DMS114 treated with DMSO at 0.1 percent for 48 hours (cell line): ENCODE data around the gene NEXN.
A peak's percentile ranks its signal among the peaks of the same experiment; 100 is the strongest.

ENCODE experiments used
- DNase-seq: peaks from one replicate; lab custom pipeline; 2025; ENCODE audit not compliant: unreplicated experiment; lab: John Stamatoyannopoulos, UW

Gene NEXN

DNA sequence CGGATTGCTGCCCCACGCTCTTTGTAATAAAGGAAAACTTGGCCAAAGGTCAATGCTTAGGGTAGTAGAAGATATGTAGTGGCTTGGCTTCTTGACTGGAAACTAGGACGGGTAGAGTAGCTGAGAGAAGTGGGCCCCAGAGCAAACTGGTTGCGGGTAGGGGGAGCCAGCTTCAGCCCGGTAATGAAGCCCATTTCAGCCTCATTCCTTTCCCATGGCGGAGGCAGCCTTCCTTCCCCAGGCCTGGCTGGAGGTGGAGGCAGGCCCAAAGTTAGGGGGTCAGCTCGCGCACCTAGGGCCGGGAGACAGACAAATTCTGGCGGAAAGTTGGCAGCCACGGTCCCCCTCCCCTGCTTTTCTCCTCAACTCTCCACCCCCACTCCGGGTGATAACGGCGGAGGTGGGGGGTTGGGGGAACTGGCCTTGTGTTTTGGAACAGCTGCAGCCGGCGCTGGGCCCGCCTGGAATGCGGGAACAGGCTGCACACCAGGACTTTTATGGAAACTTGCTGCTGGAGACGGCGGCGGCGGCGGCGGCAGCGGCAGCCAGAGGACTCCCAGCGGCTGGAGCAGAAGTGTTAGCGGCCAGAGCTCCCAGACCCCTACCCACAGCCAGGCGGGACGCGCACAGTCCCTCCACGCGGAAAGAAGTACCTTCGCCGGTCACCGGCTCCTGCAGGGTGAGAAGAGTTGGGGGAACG is at the start of gene NEXN:
TSS of gene NEXN (plus strand) at position 544 of the 700 bp plus-strand sequence. CDS start 27,483 bp downstream, outside the sequence.
- DNase-seq = peak; percentile 62

GRCh38 chr1:77841574-77841973 is 46.9 kb upstream of the NEXN start:
- DNase-seq = no peak

DNA sequence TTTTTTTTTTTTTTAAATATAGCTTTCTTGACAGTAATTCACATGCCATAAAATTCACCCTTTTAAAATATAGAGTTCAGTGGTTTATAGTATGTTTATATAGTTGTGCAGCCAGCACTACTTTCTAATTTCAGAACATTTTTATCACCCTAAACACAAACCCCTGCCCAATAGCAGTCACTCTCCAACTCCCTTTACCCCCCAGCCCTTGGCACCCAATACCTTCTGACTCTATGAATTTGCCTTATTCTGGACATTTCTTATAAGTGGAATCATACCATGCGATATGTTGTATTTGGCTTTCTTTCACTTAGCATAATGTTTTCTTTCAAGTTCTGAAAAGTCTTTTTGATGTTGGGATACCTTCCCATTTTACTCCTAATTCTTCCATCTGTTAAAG is 42.5 kb upstream of the NEXN start:
- DNase-seq = no peak

GRCh38 chr1:77846966-77847365 is 41.5 kb upstream of the NEXN start:
- no peak for DNase-seq

DNA sequence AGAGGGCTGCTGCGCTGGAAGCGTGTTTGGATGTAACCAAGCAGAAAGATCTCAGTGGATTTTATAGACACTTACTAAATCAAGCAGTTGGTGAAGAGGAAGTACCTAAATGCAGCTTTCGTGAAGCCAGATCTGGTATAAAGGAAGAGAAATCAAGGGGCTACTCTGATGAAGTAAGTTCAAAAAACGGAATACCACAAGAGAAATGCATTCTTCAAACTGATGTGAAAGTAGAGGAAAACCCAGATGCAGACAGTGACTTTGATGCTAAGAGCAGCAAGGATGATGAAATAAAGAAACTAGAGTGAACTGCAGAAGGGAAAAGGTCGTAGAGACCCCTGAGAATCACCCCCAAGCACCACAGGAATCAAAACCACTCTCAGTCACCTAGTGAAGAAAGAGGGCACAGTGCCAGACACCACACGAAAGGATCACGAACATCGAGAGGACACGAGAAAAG is 40.8 kb upstream of the NEXN start:
- DNase-seq = no peak

- DNase-seq = no peak
Measured at GRCh38 chr1:77850082-77850481, 38.3 kb upstream of the NEXN start.

- DNase-seq = no peak
Measured at GRCh38 chr1:77857552-77857951, 30.9 kb upstream of the NEXN start.

DNA sequence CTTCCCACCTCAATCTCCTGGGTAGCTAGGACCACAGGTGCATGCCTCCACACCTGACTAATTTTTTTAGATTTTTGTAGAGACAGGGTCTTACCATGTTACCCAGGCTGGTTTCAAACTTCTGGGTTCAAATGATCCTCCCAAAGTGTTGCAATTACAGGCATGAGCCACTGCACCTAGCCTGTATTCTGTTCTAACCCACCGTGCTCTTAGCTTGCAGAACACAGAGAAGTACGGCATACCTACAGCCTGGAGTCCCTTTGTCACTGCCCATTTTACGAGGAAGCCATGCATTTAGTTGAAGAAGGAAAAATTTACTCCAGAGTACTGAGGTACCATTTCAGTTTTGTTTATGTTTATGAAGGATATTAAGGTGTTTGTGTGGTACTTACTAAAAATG is 29.7 kb upstream of the NEXN start:
- no peak for DNase-seq

- DNase-seq = no peak
Measured at GRCh38 chr1:77859248-77859647, 29.2 kb upstream of the NEXN start.

DNA sequence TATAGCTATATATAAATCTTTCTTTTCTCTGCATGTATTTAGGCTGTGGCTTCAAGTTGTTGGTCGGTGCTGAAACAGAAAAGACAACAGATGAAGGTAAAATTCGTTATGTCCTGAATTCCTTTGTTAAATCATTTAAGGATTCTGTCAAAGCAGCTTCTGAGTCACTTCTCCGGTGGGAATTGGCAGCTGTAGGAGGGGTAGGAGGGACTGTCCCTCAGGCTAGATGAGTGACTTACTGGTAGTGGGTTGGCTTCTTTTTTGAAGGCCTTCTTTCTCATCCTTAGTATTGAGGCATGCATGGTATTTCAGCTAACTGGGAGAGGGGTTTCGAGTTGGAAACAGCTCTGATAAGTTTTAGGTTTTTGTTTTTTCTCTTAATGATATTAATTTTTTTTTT is 22.1 kb upstream of the NEXN start:
- no peak for DNase-seq

- peak; percentile 19 for DNase-seq
Measured at GRCh38 chr1:77872645-77873044, 15.8 kb upstream of the NEXN start.

GRCh38 chr1:77873461-77873860 is 15.0 kb upstream of the NEXN start:
- no peak for DNase-seq

DNA sequence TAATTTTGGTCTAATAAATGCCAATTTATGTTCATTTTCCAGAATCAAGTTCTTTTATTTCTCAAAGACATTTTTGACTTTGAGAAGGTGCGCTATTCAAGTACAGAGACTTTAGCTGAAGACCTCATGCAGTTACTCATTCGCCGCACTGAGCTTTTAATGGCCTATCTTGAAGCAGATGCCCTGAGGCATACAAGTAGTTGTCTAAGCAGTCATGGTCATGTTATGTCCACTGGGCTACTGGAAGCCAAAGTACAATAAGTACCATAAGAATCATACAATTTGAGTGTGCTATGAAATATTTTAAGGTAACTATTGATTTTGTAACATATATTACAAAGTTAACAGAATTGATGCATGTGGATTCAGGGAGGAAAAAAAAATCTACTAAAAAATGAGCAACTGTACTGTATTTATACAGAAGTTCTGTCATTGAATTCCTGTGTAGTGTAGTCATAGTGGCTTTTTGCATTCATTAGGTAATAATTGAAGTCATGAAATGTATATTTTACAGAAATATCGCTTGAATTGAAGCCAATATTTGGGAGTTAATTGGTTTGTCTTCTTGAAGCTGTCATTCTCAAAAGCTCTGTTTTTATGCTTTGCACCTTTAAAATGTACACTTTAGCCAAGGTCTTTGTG is 13.5 kb upstream of the NEXN start:
- no peak for DNase-seq

GRCh38 chr1:77876884-77877283 is 11.5 kb upstream of the NEXN start:
- no peak for DNase-seq

DNA sequence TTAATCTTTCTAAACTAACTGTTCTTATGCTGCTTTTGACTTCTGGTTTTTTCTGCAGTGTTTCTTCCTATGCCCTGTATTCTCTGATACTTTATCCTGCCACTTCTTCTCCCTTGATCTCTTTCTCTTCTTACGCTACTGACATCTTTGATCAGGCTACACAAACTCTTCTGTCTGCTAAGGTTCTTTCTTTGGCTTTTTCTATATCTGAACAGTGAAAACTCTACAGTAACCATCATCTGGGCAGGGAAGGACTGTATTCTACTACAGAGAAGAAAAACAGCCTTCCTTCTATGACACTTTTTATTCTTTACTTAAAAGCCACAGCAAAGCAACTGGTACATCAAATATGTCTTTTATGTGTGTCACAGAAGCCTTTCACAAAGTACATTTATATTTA is 7.4 kb upstream of the NEXN start:
- DNase-seq = no peak

GRCh38 chr1:77882411-77882810 is 6.0 kb upstream of the NEXN start:
- no peak for DNase-seq

DNA sequence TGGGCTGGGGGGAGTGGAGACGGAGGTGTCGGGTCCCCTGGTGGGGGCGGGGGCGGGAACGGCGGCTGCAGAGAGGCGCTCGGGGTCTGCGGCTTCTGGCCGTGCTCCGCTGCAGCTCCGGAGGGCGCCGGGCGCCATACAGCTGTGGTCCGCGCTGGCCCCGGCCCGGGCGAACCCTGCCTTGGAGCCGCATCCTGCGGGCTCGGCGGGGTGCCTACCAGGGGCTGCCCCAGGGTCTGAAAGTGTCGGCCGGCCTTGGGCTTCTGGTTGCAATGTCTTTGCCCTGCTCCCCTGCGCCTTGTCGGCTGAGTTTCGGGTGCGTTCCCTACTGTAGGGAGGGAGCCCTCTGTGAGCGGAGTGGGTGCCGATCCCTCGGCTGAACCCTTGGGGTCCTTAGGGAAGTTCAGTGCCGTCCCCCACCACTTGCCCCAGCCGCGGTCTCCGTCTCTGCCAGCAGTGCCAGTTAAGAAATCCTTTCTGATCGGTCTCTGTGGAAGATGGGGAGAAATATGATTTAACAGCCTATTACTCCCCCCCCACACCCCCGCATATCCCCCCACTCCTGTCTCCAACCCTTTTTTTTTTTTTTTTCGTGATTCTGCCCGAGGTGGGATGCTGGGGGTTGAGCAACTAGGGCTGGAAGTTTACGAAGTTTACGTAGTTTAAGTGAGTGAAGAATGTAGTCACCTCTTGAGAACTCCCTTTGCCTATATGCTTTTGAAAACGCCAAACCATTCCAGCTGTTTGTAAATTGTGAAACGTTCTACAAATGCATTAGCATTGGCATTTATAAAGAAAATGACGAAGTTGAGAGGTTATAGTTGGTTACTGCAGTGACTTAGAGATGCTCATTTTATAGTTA is 588 bp downstream of the NEXN start:
- peak; percentile 69 for DNase-seq

- DNase-seq = no peak
Measured at GRCh38 chr1:77889671-77890070, 1.2 kb downstream of the NEXN start.

DNA sequence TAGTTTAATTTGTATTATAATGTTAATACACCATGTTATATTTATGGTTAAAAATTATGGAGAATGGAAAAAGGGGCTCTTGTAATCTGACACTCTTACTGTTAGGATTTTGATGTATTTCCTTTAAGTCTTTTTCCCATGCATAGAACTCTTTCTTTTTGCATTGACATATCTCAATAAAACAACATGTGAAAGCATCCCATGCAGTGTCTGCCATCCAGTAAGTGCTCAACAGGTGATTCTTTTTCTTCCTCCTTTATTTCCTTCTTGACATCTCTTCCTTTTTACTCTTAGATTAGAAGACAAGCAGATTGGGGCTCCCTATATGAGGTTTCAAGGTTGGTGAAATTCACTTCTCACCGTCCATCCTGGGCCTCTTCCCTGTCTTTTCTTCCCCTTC is 2.8 kb downstream of the NEXN start:
- DNase-seq = no peak

GRCh38 chr1:77899647-77900320 is 11.4 kb downstream of the NEXN start:
- DNase-seq = no peak

DNA sequence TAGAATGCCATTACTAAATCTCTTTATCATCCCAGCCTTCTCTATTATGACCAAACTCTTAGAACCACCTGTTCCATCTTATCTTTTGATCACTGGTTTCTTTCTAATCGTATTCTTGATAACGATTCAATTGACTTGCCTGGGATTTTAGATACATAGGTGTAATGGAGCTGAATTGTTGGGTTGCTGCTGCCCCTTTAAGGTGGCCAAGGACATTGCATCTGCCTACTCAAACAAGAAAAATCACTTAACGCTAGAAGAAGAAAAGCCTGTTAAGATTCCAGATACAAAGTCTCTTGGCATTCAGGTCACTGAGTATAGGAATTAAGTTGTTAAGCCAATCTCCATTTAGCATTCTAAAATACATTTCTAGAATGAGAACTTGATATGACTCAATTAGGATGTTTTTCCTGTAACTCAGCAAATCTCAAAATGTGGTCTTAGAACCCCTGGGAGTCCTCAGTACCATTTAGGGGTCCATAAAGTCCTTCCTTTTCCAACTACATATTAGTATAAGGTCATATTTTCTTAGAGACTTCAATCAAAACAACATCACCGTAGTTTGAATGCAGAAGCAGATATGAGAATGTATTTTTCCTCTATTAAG is 12.4 kb downstream of the NEXN start:
- peak; percentile 59 for DNase-seq
